ENCODE results near the gene PISD. TPM values are rescaled to one million over a fixed set of nuclear protein-coding genes. Genes with fewer than 3 reads are reported as not detected.
A peak's percentile ranks its signal among the peaks of the same experiment; 100 is the strongest.

PISD gene
- total RNA-seq, 2 donors from 2014 or later = 39.1 to 43.4 TPM

GRCh38 chr22:31652911-31653684 is 8.9 kb downstream of the PISD start:
- no peaks in the 10 kb centered on the region for H3K27me3 Mint-ChIP-seq (ENCODE audit: insufficient read depth)
- Histone ChIP-seq H3K27me3 (ENCODE audit: control insufficient read depth, insufficient read depth, low read length, poor library complexity, severe bottlenecking) (no peaks in the 10 kb centered on the region), H3K4me3 (ENCODE audit: low read length) (no peak overlapping the region), H3K27ac (ENCODE audit: low read depth, low read length) (no peak overlapping the region), H3K4me1 (ENCODE audit: control insufficient read depth, insufficient read depth, low read length) (no peaks in the 10 kb centered on the region), H3K36me3 (ENCODE audit: control insufficient read depth, insufficient read depth, low read length) (peaks cover 18% of the 10 kb centered on the region), H3K9ac (ENCODE audit: extremely low read depth, low read length, poor library complexity, severe bottlenecking) (no peak overlapping the region), H3K9me3 (ENCODE audit: control insufficient read depth, low read length) (no peaks in the 10 kb centered on the region)
- no peak for TF ChIP-seq CTCF (conservative IDR thresholded peaks at IDR 0.05)
- WGBS, 2 experiments (ENCODE audit: insufficient coverage in 1 of 2, insufficient read length in 1 of 2) = 79 to 90% methylated on average over 4 to 9 of the region's 9 CpGs
- no peak overlapping the region for H3K27ac Mint-ChIP-seq
- no peak for DNase-seq
- H3K4me3 Mint-ChIP-seq = no peak overlapping the region
- H3K36me3 Mint-ChIP-seq (ENCODE audit: low read depth) = peaks cover 25% of the 10 kb centered on the region
- no peaks in the 10 kb centered on the region for H3K9me3 Mint-ChIP-seq
- H3K4me1 Mint-ChIP-seq = no peaks in the 10 kb centered on the region

GRCh38 chr22:31652088-31652487 is 9.9 kb downstream of the PISD start:
- H3K27me3 Mint-ChIP-seq (ENCODE audit: insufficient read depth) = no peaks in the 10 kb centered on the region
- Histone ChIP-seq H3K9me3 (ENCODE audit: control insufficient read depth, low read length) (no peaks in the 10 kb centered on the region), H3K4me1 (ENCODE audit: control insufficient read depth, insufficient read depth, low read length) (no peaks in the 10 kb centered on the region), H3K4me3 (ENCODE audit: low read length) (no peak overlapping the region), H3K27ac (ENCODE audit: low read depth, low read length) (no peak overlapping the region), H3K9ac (ENCODE audit: extremely low read depth, low read length, poor library complexity, severe bottlenecking) (no peak overlapping the region), H3K27me3 (ENCODE audit: control insufficient read depth, insufficient read depth, low read length, poor library complexity, severe bottlenecking) (no peaks in the 10 kb centered on the region), H3K36me3 (ENCODE audit: control insufficient read depth, insufficient read depth, low read length) (peaks cover 25% of the 10 kb centered on the region)
- no peak for TF ChIP-seq CTCF (conservative IDR thresholded peaks at IDR 0.05)
- peaks cover 31% of the 10 kb centered on the region for H3K36me3 Mint-ChIP-seq (ENCODE audit: low read depth)
- H3K4me3 Mint-ChIP-seq = no peak overlapping the region
- peak overlapping the region; percentile 21 for H3K27ac Mint-ChIP-seq
- peaks cover 2% of the 10 kb centered on the region for H3K4me1 Mint-ChIP-seq
- no peaks in the 10 kb centered on the region for H3K9me3 Mint-ChIP-seq
- no peak for DNase-seq
- WGBS, 2 experiments (ENCODE audit: insufficient coverage in 1 of 2, insufficient read length in 1 of 2) = 87 to 99% methylated on average over 7 to 8 of the region's 9 CpGs

GRCh38 chr22:31651664-31652063 is 10.4 kb downstream of the PISD start:
- no peak for TF ChIP-seq CTCF (conservative IDR thresholded peaks at IDR 0.05)
- Mint-ChIP-seq H3K36me3 (ENCODE audit: low read depth) (peaks cover 34% of the 10 kb centered on the region), H3K27ac (no peak overlapping the region), H3K4me3 (no peak overlapping the region), H3K4me1 (peaks cover 6% of the 10 kb centered on the region), H3K9me3 (no peaks in the 10 kb centered on the region), H3K27me3 (ENCODE audit: insufficient read depth) (no peaks in the 10 kb centered on the region)
- 95 to 97% methylated on average over 3 to 4 of the region's 4 CpGs for WGBS, 2 experiments (ENCODE audit: insufficient coverage in 1 of 2, insufficient read length in 1 of 2)
- H3K4me3 ChIP-seq (ENCODE audit: low read length) = no peak overlapping the region
- no peak for DNase-seq
- peaks cover 29% of the 10 kb centered on the region for H3K36me3 ChIP-seq (ENCODE audit: control insufficient read depth, insufficient read depth, low read length)
- no peaks in the 10 kb centered on the region for H3K4me1 ChIP-seq (ENCODE audit: control insufficient read depth, insufficient read depth, low read length)
- H3K9ac ChIP-seq (ENCODE audit: extremely low read depth, low read length, poor library complexity, severe bottlenecking) = no peak overlapping the region
- H3K27ac ChIP-seq (ENCODE audit: low read depth, low read length) = no peak overlapping the region
- no peaks in the 10 kb centered on the region for H3K9me3 ChIP-seq (ENCODE audit: control insufficient read depth, low read length)
- no peaks in the 10 kb centered on the region for H3K27me3 ChIP-seq (ENCODE audit: control insufficient read depth, insufficient read depth, low read length, poor library complexity, severe bottlenecking)
